Psoas muscle (tissue), 8 donors: ENCODE results near the gene PIGM. TPM values are rescaled to one million over a fixed set of nuclear protein-coding genes. Genes with fewer than 3 reads are reported as not detected.

ENCODE experiments used
- ATAC-seq, 4 donors: fragments of 200-7000 bp; cut with Tn5 transposase; one replicate each; pipeline ENCODE4 v1.9.1; 2020; ENCODE audit warnings: moderate library complexity in 3 of 4, mild to moderate bottlenecking in 2 of 4
- DNase-seq, 2 donors: peaks; one replicate each; pipeline ENCODE4 v3.0.0-alpha.2; 2020
- H3K27ac ChIP-seq: fragments of 200-600 bp; one replicate; pipeline ENCODE4 v1.8.0; 2022
- H3K27me3 ChIP-seq, 3 donors: fragments of 200-600 bp in 1 of 3; one replicate each; pipeline versions ENCODE4 v1.6.1 to v1.8.0; 2013 to 2022; ENCODE audit warnings: low read length in 2 of 3, mild to moderate bottlenecking in 2 of 3, moderate library complexity in 1 of 3; ENCODE audit not compliant: insufficient read depth in 3 of 3
- H3K36me3 ChIP-seq, 2 donors: fragments of 200-600 bp in 1 of 2; one replicate each; pipeline versions ENCODE4 v1.6.1 to v1.8.0; 2013 to 2022; ENCODE audit warnings: low read depth in 1 of 2, mild to moderate bottlenecking in 1 of 2, moderate library complexity in 1 of 2; ENCODE audit not compliant: insufficient read depth in 1 of 2
- H3K4me1 ChIP-seq: fragments of 200-600 bp; one replicate; pipeline ENCODE4 v1.8.0; 2022
- H3K4me3 ChIP-seq: fragments of 200-600 bp; one replicate; pipeline ENCODE4 v1.8.0; 2022; ENCODE audit warnings: mild to moderate bottlenecking
- H3K9me3 ChIP-seq: fragments of 200-600 bp; one replicate; pipeline ENCODE4 v1.8.0; 2022
- WGBS, 3 donors: extraction: QIAGEN DNeasy Blood & Tissue Kit; methylation state at CpG; one replicate each; pipeline versions ENCODE4 v1.1.6 to v1.1.7; 2013; 5-methylcytosine and 5-hydroxymethylcytosine counted together
- intact Hi-C, 2 donors: fragments of 100-400 bp; cut with DNase I; formaldehyde crosslinking; loops; one replicate each; pipeline versions ENCODE4 v1.11.0 to v1.14.2; 2022
- polyA plus RNA-seq, 3 donors: library from polyadenylated mRNA; stranded (reverse); fragments of 200-250 nt; gene quantifications; one replicate each; pipeline ENCODE4 v1.2.3, GENCODE V29; 2013
- total RNA-seq, 4 donors: library from RNA; stranded (reverse); fragmentation: NEBNext Ultra II Directional in 2 of 4; extraction: Animal tissue kit (Norgen Biotek cat#: 25700) in 2 of 4; gene quantifications; one replicate each; pipeline versions ENCODE4 v1.2.1 to v1.2.4, GENCODE V29; 2021 to 2023
- TF ChIP-seq, protein P1 (sequence below): fragments of 200-600 bp; IDR thresholded peaks from one replicate; pipeline ENCODE4 v1.8.0; 2022; ENCODE audit warnings: antibody characterized with exemption
- donor health status: healthy with polysubstance abuse.
- donor health status: DM: no; HTN: no; CAD: no; lungs with moderate emphysema.
- donor health status: Bipolar disorder and iron deficiency.
- donor health status: healthy.
- donor health status: DM: yes; HTN: yes; CAD: no.
- donor health status: DM: no; HTN: no; CAD: no.
- donor health status: DM: no; HTN: no; CAD: no.
- donor health status: DM: yes; HTN: yes; CAD: no.

The PIGM gene
- total and polyA plus RNA-seq, 7 donors, result 0.66 to 1.5 (median 1.4) TPM

DNA sequence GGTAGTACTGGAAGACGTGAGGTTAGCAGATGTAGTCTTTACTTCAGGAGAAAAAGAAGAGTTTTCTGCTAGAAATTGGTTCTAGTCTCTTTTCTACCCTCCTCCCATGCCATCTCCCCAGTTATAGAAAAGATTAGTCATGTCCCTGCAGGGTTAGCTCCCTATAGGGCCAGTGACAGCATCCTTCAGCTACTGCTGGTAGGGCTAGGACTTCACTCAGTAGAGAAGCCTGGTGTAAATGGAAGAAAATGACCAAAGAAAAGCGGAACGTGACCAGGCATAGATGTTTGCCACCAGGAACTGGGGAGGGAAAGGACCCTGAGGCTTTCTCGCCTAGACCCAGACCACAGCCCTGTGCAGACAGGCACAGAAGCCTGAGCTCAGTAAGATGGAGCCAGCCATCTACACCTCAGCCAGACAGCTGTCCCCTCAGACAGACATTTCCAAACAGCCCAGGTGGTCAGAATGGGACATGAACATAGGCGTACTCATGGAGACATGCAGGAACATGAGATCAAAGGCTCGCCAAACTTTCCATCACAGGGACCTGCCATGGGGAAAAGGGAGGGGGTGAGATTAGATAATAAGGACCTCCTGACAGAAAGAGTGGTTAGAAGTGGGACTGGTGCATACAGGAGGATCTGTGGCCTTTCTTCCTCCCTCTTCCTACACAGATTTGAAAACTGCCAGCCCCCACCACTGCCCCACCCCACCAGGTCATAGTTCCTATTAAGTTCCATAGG, 54.3 kb downstream of the PIGM start:
- intact Hi-C loops, result no loop called here
- Histone ChIP-seq H3K4me1 (no peaks in the 10 kb centered on the region), H3K27me3 (peaks cover 0 to 39% (median 2%) of the 10 kb centered on the region in 3 donors), H3K9me3 (no peaks in the 10 kb centered on the region), H3K36me3 (no peaks in the 10 kb centered on the region), H3K4me3 (no peak overlapping the region), H3K27ac (no peak overlapping the region)
- TF ChIP-seq, protein P1, sequence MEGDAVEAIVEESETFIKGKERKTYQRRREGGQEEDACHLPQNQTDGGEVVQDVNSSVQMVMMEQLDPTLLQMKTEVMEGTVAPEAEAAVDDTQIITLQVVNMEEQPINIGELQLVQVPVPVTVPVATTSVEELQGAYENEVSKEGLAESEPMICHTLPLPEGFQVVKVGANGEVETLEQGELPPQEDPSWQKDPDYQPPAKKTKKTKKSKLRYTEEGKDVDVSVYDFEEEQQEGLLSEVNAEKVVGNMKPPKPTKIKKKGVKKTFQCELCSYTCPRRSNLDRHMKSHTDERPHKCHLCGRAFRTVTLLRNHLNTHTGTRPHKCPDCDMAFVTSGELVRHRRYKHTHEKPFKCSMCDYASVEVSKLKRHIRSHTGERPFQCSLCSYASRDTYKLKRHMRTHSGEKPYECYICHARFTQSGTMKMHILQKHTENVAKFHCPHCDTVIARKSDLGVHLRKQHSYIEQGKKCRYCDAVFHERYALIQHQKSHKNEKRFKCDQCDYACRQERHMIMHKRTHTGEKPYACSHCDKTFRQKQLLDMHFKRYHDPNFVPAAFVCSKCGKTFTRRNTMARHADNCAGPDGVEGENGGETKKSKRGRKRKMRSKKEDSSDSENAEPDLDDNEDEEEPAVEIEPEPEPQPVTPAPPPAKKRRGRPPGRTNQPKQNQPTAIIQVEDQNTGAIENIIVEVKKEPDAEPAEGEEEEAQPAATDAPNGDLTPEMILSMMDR, result no peak
- ATAC-seq (no peak), DNase-seq (no peak)
- WGBS, 3 donors, result 76 to 89% (median 77%) methylated on average over 6 of the region's 6 CpGs

Other genes starting within 250 kb of the PIGM start
- under 1 TPM in 3 of 4 donors, not detected in 1; 0.20 to 0.39 (median 0.32) TPM for gene FCRL6, start 229.6 kb downstream of the PIGM start, total RNA-seq
- gene FCRL6, start 229.6 kb downstream of the PIGM start, polyA plus RNA-seq, result under 1 TPM in 1 of 3 donors, not detected in 2; 0.21 TPM
- 1 to 10 TPM; 1.1 to 1.6 (median 1.4) TPM for gene SLAMF8, start 205.1 kb downstream of the PIGM start, total RNA-seq
- gene SLAMF8, start 205.1 kb downstream of the PIGM start, polyA plus RNA-seq, result under 1 TPM; 0.10 to 0.63 (median 0.22) TPM
- gene VSIG8, start 169.3 kb downstream of the PIGM start, total RNA-seq, result not detected
- gene VSIG8, start 169.3 kb downstream of the PIGM start, polyA plus RNA-seq, result not detected
- under 1 TPM in 1 of 4 donors, not detected in 3; 0.42 TPM for gene CFAP45, start 131.8 kb downstream of the PIGM start, total RNA-seq
- under 1 TPM; 0.04 to 0.25 (median 0.13) TPM for gene CFAP45, start 131.8 kb downstream of the PIGM start, polyA plus RNA-seq
- 10 to 100 TPM; 42.8 to 61.3 (median 45.6) TPM for gene TAGLN2, start 106.5 kb downstream of the PIGM start, total RNA-seq
- gene TAGLN2, start 106.5 kb downstream of the PIGM start, polyA plus RNA-seq, result 10 to 100 TPM; 29.6 to 91.6 (median 56.1) TPM
- gene IGSF9, start 86.4 kb downstream of the PIGM start, total RNA-seq, result not detected
- gene IGSF9, start 86.4 kb downstream of the PIGM start, polyA plus RNA-seq, result under 1 TPM in 2 of 3 donors, not detected in 1; 0.01 TPM
- gene SLAMF9, start 77.8 kb downstream of the PIGM start, total RNA-seq, result not detected
- gene SLAMF9, start 77.8 kb downstream of the PIGM start, polyA plus RNA-seq, result not detected
- under 1 TPM in 2 of 4 donors, not detected in 2; 0.08 to 0.09 TPM for gene KCNJ10, start 38.2 kb upstream of the PIGM start, total RNA-seq
- under 1 TPM in 2 of 3 donors, not detected in 1; 0.01 to 0.03 TPM for gene KCNJ10, start 38.2 kb upstream of the PIGM start, polyA plus RNA-seq
- gene KCNJ9, start 49.5 kb upstream of the PIGM start, total RNA-seq, result not detected
- under 1 TPM in 2 of 3 donors, not detected in 1; 0.01 to 0.04 TPM for gene KCNJ9, start 49.5 kb upstream of the PIGM start, polyA plus RNA-seq
- gene IGSF8, start 66.6 kb upstream of the PIGM start, total RNA-seq, result 1 to 10 TPM; 4.3 to 8.6 (median 6.4) TPM
- gene IGSF8, start 66.6 kb upstream of the PIGM start, polyA plus RNA-seq, result 1 to 10 TPM; 4.9 to 6.5 (median 6.4) TPM
- gene ATP1A2, start 83.8 kb upstream of the PIGM start, total RNA-seq, result 1,000 to 10,000 TPM in 1 of 4 donors, 100 to 1,000 TPM in 3; 523 to 1,040 (median 587) TPM
- gene ATP1A2, start 83.8 kb upstream of the PIGM start, polyA plus RNA-seq, result 100 to 1,000 TPM in 2 of 3 donors, 10 to 100 TPM in 1; 52.5 to 194 (median 162) TPM
- 1 to 10 TPM in 1 of 4 donors, under 1 TPM in 3; 0.07 to 2.0 (median 0.38) TPM for gene ATP1A4, start 119.6 kb upstream of the PIGM start, total RNA-seq
- 1 to 10 TPM in 1 of 3 donors, under 1 TPM in 2; 0.03 to 1.3 (median 0.13) TPM for gene ATP1A4, start 119.6 kb upstream of the PIGM start, polyA plus RNA-seq
- 100 to 1,000 TPM; 399 to 903 (median 583) TPM for gene CASQ1, start 158.6 kb upstream of the PIGM start, total RNA-seq
- gene CASQ1, start 158.6 kb upstream of the PIGM start, polyA plus RNA-seq, result 100 to 1,000 TPM; 171 to 412 (median 329) TPM
- gene PEA15, start 173.4 kb upstream of the PIGM start, total RNA-seq, result 100 to 1,000 TPM in 2 of 4 donors, 10 to 100 TPM in 2; 51.2 to 232 (median 95.8) TPM
- gene PEA15, start 173.4 kb upstream of the PIGM start, polyA plus RNA-seq, result 100 to 1,000 TPM in 1 of 3 donors, 10 to 100 TPM in 2; 83.4 to 111 (median 95.9) TPM
- gene DCAF8, start 230.6 kb upstream of the PIGM start, total RNA-seq, result 100 to 1,000 TPM; 135 to 204 (median 188) TPM
- 100 to 1,000 TPM in 2 of 3 donors, 10 to 100 TPM in 1; 45.4 to 187 (median 106) TPM for gene DCAF8, start 230.6 kb upstream of the PIGM start, polyA plus RNA-seq